RWPE1 (cell line): Measurements from ENCODE around the gene ANKRD36C.
"Not testable (repeated sequence)": the region's sequence is repeated elsewhere in the genome, so short reads cannot be mapped to it uniquely, and the experiment has no call there.

Experiments
- CTCF ChIA-PET: fragments of 350-600 bp; sonication (Branson Sonifier 250); formaldehyde crosslinking; extraction: SDS; loops from one replicate; lab custom pipeline; 2021; lab: Yijun Ruan, JAX
- POLR2A ChIA-PET: fragments of 400-600 bp; formaldehyde crosslinking; extraction: SDS; loops from one replicate; lab custom pipeline; 2020; ENCODE audit warnings: antibody characterized with exemption; ENCODE audit not compliant: low non-redundant PET; lab: Yijun Ruan, JAX
- DNase-seq: peaks from one replicate; pipeline ENCODE4 v3.0.0; 2012; ENCODE audit warnings: low spot score
- H3K27ac ChIP-seq: fragments of 450-650 bp; 2 replicates; pipeline ENCODE4 v1.5.1; 2017
- CTCF ChIP-seq: fragments of 450-650 bp; conservative IDR thresholded peaks from 2 replicates; pipeline ENCODE4 v1.5.1; 2017; ENCODE audit warnings: low read depth, mild to moderate bottlenecking

ANKRD36C gene

GRCh38 chr2:95991351-95992094 lies at the start of gene ANKRD36C:
Gene ANKRD36C (minus strand): TSS chr2:95991824. CDS start chr2:95991708, 116 bp downstream.
- CTCF ChIA-PET: interaction anchor here (0.6 to 1.6 kb wide), 5 partner anchors 126 to 212 kb away, joined by 4 to 16 read pairs (median 6); partner anchors contain the start of gene ASTL
- POLR2A ChIA-PET: not testable (repeated sequence)
- H3K27ac ChIP-seq: peak within 1 kb of the TSS; percentile 94
- peak; percentile 2 for DNase-seq

- CTCF ChIA-PET, POLR2A ChIA-PET, DNase-seq, H3K27ac ChIP-seq: not testable (repeated sequence)
These were observed 43.9 kb upstream of the ANKRD36C start for GRCh38 chr2:96035554-96035953.

GRCh38 chr2:96034792-96035191 lies 43.2 kb upstream of the ANKRD36C start, which contains the start of gene GPAT2:
Gene GPAT2 (minus strand): TSS chr2:96034916. CDS start chr2:96032359, 2,557 bp downstream.
- CTCF ChIA-PET: not testable (repeated sequence)

GRCh38 chr2:96033997-96034396 lies 42.4 kb upstream of the ANKRD36C start:
- POLR2A ChIA-PET, CTCF ChIA-PET: not testable (repeated sequence)

More at GRCh38 chr2:96034792-96035191, 43.2 kb upstream of the ANKRD36C start, which contains the start of gene GPAT2:
- DNase-seq, POLR2A ChIA-PET, H3K27ac ChIP-seq: not testable (repeated sequence)

GRCh38 chr2:96027725-96028325 lies 36.2 kb upstream of the ANKRD36C start:
- DNase-seq, POLR2A ChIA-PET, H3K27ac ChIP-seq, CTCF ChIA-PET: not testable (repeated sequence)

More at GRCh38 chr2:96033997-96034396, 42.4 kb upstream of the ANKRD36C start:
- H3K27ac ChIP-seq, DNase-seq: not testable (repeated sequence)

GRCh38 chr2:96025755-96026154 lies 34.1 kb upstream of the ANKRD36C start:
- DNase-seq, POLR2A ChIA-PET, H3K27ac ChIP-seq: not testable (repeated sequence)
- CTCF ChIA-PET: interaction anchor here (4.1 kb wide), 1 partner anchor 92 kb away, joined by 27 read pairs; the partner anchor contains the start of gene ADRA2B

GRCh38 chr2:96025194-96025492 lies 33.5 kb upstream of the ANKRD36C start:
- CTCF ChIA-PET: interaction anchor here (0.6 to 4.1 kb wide), 3 partner anchors 92 to 150 kb away, joined by 3 to 27 read pairs (median 3); partner anchors contain the start of gene ADRA2B
- no peak for DNase-seq
- H3K27ac ChIP-seq: no peak overlapping the region
- POLR2A ChIA-PET: no interaction called here
- no peak for TF ChIP-seq CTCF

GRCh38 chr2:96024336-96025193 lies 32.9 kb upstream of the ANKRD36C start:
- ChIA-PET POLR2A (no interaction called here), CTCF (interaction anchor here (0.6 to 4.1 kb wide), 5 partner anchors 93 to 248 kb away, joined by 3 to 27 read pairs (median 4); partner anchors contain the start of gene ADRA2B)
- no peak for DNase-seq
- H3K27ac ChIP-seq: no peak overlapping the region
- TF ChIP-seq CTCF: no peak

- POLR2A ChIA-PET, H3K27ac ChIP-seq, DNase-seq: not testable (repeated sequence)
- CTCF ChIA-PET: interaction anchor here (3.0 to 4.1 kb wide), 2 partner anchors 94 to 151 kb away, joined by 20 to 27 read pairs; partner anchors contain the start of gene ADRA2B
These were observed 32.1 kb upstream of the ANKRD36C start for GRCh38 chr2:96023701-96024100.
